Measurements from ENCODE around the gene NME7.

Gene NME7

GRCh38 chr1:169144941-169145626, 222.5 kb downstream of the NME7 start:
- no peaks in the 10 kb centered on the region for H3K9me3 Mint-ChIP-seq
- no peak overlapping the region for H3K4me3 Mint-ChIP-seq
- no peak overlapping the region for H3K27ac Mint-ChIP-seq
- ATAC-seq (replicated peaks), result no peak
- no peaks in the 10 kb centered on the region for H3K36me3 Mint-ChIP-seq (ENCODE audit: insufficient read depth)
- H3K27me3 Mint-ChIP-seq, result no peaks in the 10 kb centered on the region
- no peak for DNase-seq
- no peaks in the 10 kb centered on the region for H3K4me1 Mint-ChIP-seq (ENCODE audit: low read depth in 2 of 2)

GRCh38 chr1:169143984-169144383, 223.6 kb downstream of the NME7 start:
- Mint-ChIP-seq H3K36me3 (ENCODE audit: insufficient read depth) (no peaks in the 10 kb centered on the region), H3K4me1 (ENCODE audit: low read depth in 2 of 2) (no peaks in the 10 kb centered on the region), H3K27ac (no peak overlapping the region), H3K9me3 (no peaks in the 10 kb centered on the region), H3K27me3 (no peaks in the 10 kb centered on the region), H3K4me3 (no peak overlapping the region)
- DNase-seq (no peak), ATAC-seq (replicated peaks) (no peak)

GRCh38 chr1:169143346-169143745, 224.3 kb downstream of the NME7 start:
- Mint-ChIP-seq H3K27ac (no peak overlapping the region), H3K4me3 (no peak overlapping the region), H3K36me3 (ENCODE audit: insufficient read depth) (no peaks in the 10 kb centered on the region), H3K27me3 (no peaks in the 10 kb centered on the region), H3K4me1 (ENCODE audit: low read depth in 2 of 2) (no peaks in the 10 kb centered on the region), H3K9me3 (no peaks in the 10 kb centered on the region)
- no peak for DNase-seq
- ATAC-seq (replicated peaks), result no peak

GRCh38 chr1:169142129-169142528, 225.5 kb downstream of the NME7 start:
- Mint-ChIP-seq H3K4me3 (no peak overlapping the region), H3K27me3 (no peaks in the 10 kb centered on the region)
- ATAC-seq (replicated peaks), result no peak

GRCh38 chr1:169141356-169141755, 226.2 kb downstream of the NME7 start:
- Mint-ChIP-seq H3K27ac (no peak overlapping the region), H3K36me3 (ENCODE audit: insufficient read depth) (no peaks in the 10 kb centered on the region), H3K4me1 (ENCODE audit: low read depth in 2 of 2) (no peaks in the 10 kb centered on the region), H3K4me3 (no peak overlapping the region), H3K27me3 (no peaks in the 10 kb centered on the region), H3K9me3 (no peaks in the 10 kb centered on the region)
- ATAC-seq (replicated peaks) (no peak), DNase-seq (no peak)

More at GRCh38 chr1:169142129-169142528, 225.5 kb downstream of the NME7 start:
- no peaks in the 10 kb centered on the region for H3K36me3 Mint-ChIP-seq (ENCODE audit: insufficient read depth)
- no peak for DNase-seq
- no peak overlapping the region for H3K27ac Mint-ChIP-seq
- no peaks in the 10 kb centered on the region for H3K9me3 Mint-ChIP-seq
- H3K4me1 Mint-ChIP-seq (ENCODE audit: low read depth in 2 of 2), result no peaks in the 10 kb centered on the region

- ATAC-seq (replicated peaks) (no peak), DNase-seq (no peak)
- Mint-ChIP-seq H3K4me1 (ENCODE audit: low read depth in 2 of 2) (peaks cover 0 to 1% of the 10 kb centered on the region in 2 donors), H3K36me3 (ENCODE audit: insufficient read depth) (no peaks in the 10 kb centered on the region), H3K9me3 (no peaks in the 10 kb centered on the region), H3K27me3 (no peaks in the 10 kb centered on the region), H3K27ac (no peak overlapping the region), H3K4me3 (no peak overlapping the region)
Observed at GRCh38 chr1:169138866-169139670, 228.5 kb downstream of the NME7 start.

- Mint-ChIP-seq H3K27me3 (no peaks in the 10 kb centered on the region), H3K36me3 (ENCODE audit: insufficient read depth) (no peaks in the 10 kb centered on the region), H3K4me1 (ENCODE audit: low read depth in 2 of 2) (peaks cover 6 to 14% of the 10 kb centered on the region in 2 donors), H3K9me3 (no peaks in the 10 kb centered on the region), H3K27ac (no peak overlapping the region), H3K4me3 (no peak overlapping the region)
- DNase-seq (no peak), ATAC-seq (replicated peaks) (no peak)
Observed at GRCh38 chr1:169137357-169137756, 230.2 kb downstream of the NME7 start.

GRCh38 chr1:169133801-169134502, 233.6 kb downstream of the NME7 start:
- Mint-ChIP-seq H3K9me3 (no peaks in the 10 kb centered on the region), H3K36me3 (ENCODE audit: insufficient read depth) (peaks cover 9% of the 10 kb centered on the region), H3K27ac (peak overlapping the region; percentile 59 to 75), H3K4me3 (no peak overlapping the region), H3K27me3 (no peaks in the 10 kb centered on the region), H3K4me1 (ENCODE audit: low read depth in 2 of 2) (peaks cover 6 to 17% of the 10 kb centered on the region in 2 donors)
- no peak for ATAC-seq (replicated peaks)
- no peak for DNase-seq

- Mint-ChIP-seq H3K27me3 (no peaks in the 10 kb centered on the region), H3K36me3 (ENCODE audit: insufficient read depth) (peaks cover 9% of the 10 kb centered on the region), H3K4me1 (ENCODE audit: low read depth in 2 of 2) (peaks cover 6 to 17% of the 10 kb centered on the region in 2 donors), H3K27ac (peak overlapping the region; percentile 59 to 75), H3K4me3 (no peak overlapping the region), H3K9me3 (no peaks in the 10 kb centered on the region)
- ATAC-seq (replicated peaks) (peak; percentile 48), DNase-seq (no peak)
Observed at GRCh38 chr1:169133228-169133576, 234.4 kb downstream of the NME7 start.

- no peak for DNase-seq
- peaks cover 6 to 17% of the 10 kb centered on the region in 2 donors for H3K4me1 Mint-ChIP-seq (ENCODE audit: low read depth in 2 of 2)
- ATAC-seq (replicated peaks), result peak; percentile 16
- no peak overlapping the region for H3K4me3 Mint-ChIP-seq
- no peaks in the 10 kb centered on the region for H3K9me3 Mint-ChIP-seq
- H3K27me3 Mint-ChIP-seq, result no peaks in the 10 kb centered on the region
- no peak overlapping the region for H3K27ac Mint-ChIP-seq
- peaks cover 9% of the 10 kb centered on the region for H3K36me3 Mint-ChIP-seq (ENCODE audit: insufficient read depth)
Observed at GRCh38 chr1:169132512-169133227, 234.9 kb downstream of the NME7 start.

- H3K4me3 Mint-ChIP-seq, result no peak overlapping the region
Observed at GRCh38 chr1:169130683-169131082, 236.9 kb downstream of the NME7 start.

GRCh38 chr1:169129109-169129784, 238.3 kb downstream of the NME7 start:
- peaks cover 12% of the 10 kb centered on the region for H3K36me3 Mint-ChIP-seq (ENCODE audit: insufficient read depth)
- H3K4me1 Mint-ChIP-seq (ENCODE audit: low read depth in 2 of 2), result peaks cover 6 to 17% of the 10 kb centered on the region in 2 donors
- ATAC-seq (replicated peaks), result no peak
- H3K9me3 Mint-ChIP-seq, result no peaks in the 10 kb centered on the region
- DNase-seq, result no peak
- no peak overlapping the region for H3K27ac Mint-ChIP-seq
- no peaks in the 10 kb centered on the region for H3K27me3 Mint-ChIP-seq
- no peak overlapping the region for H3K4me3 Mint-ChIP-seq

More at GRCh38 chr1:169130683-169131082, 236.9 kb downstream of the NME7 start:
- H3K27ac Mint-ChIP-seq, result no peak overlapping the region
- no peaks in the 10 kb centered on the region for H3K9me3 Mint-ChIP-seq
- ATAC-seq (replicated peaks), result no peak
- peaks cover 6 to 17% of the 10 kb centered on the region in 2 donors for H3K4me1 Mint-ChIP-seq (ENCODE audit: low read depth in 2 of 2)
- H3K36me3 Mint-ChIP-seq (ENCODE audit: insufficient read depth), result peaks cover 12% of the 10 kb centered on the region
- no peak for DNase-seq
- no peaks in the 10 kb centered on the region for H3K27me3 Mint-ChIP-seq

- DNase-seq (no peak), ATAC-seq (replicated peaks) (no peak)
- H3K4me1 Mint-ChIP-seq (ENCODE audit: low read depth in 2 of 2), result peaks cover 3 to 11% of the 10 kb centered on the region in 2 donors
- no peak overlapping the region for H3K27ac Mint-ChIP-seq
- H3K27me3 Mint-ChIP-seq, result no peaks in the 10 kb centered on the region
- no peak overlapping the region for H3K4me3 Mint-ChIP-seq
- no peaks in the 10 kb centered on the region for H3K9me3 Mint-ChIP-seq
- H3K36me3 Mint-ChIP-seq (ENCODE audit: insufficient read depth), result peaks cover 12% of the 10 kb centered on the region
Observed at GRCh38 chr1:169128562-169128961, 239.0 kb downstream of the NME7 start.

All from effector memory CD8-positive, alpha-beta T cell (primary cell).